HUES48 (cell line): Measurements from ENCODE around the gene RHBG.
A peak's percentile ranks its signal among the peaks of the same experiment; 100 is the strongest.

Experiments
- H3K27ac ChIP-seq: one replicate; pipeline ENCODE4 v1.7.0; 2013; ENCODE audit warnings: low read depth, low read length, inconsistent platforms
- H3K27me3 ChIP-seq: 2 replicates; pipeline ENCODE4 v1.6.1; 2013; ENCODE audit warnings: mild to moderate bottlenecking, low read length; ENCODE audit not compliant: control insufficient read depth, insufficient read depth
- H3K36me3 ChIP-seq: 2 replicates; pipeline ENCODE4 v1.6.1; 2013; ENCODE audit warnings: low read length; ENCODE audit not compliant: control insufficient read depth, insufficient read depth
- H3K4me1 ChIP-seq: 2 replicates; pipeline ENCODE4 v1.6.1; 2013; ENCODE audit warnings: mild to moderate bottlenecking, low read length; ENCODE audit not compliant: control insufficient read depth, insufficient read depth
- H3K4me3 ChIP-seq: 2 replicates; pipeline ENCODE4 v1.5.1; 2013; ENCODE audit warnings: mild to moderate bottlenecking, low read depth, low read length
- H3K9ac ChIP-seq: 2 replicates; pipeline ENCODE4 v1.6.1; 2013; ENCODE audit warnings: mild to moderate bottlenecking, low read depth, low read length, moderate library complexity
- H3K9me3 ChIP-seq: 2 replicates; pipeline ENCODE4 v1.6.1; 2013; ENCODE audit warnings: low read length; ENCODE audit not compliant: control insufficient read depth, insufficient read depth

RHBG gene

DNA sequence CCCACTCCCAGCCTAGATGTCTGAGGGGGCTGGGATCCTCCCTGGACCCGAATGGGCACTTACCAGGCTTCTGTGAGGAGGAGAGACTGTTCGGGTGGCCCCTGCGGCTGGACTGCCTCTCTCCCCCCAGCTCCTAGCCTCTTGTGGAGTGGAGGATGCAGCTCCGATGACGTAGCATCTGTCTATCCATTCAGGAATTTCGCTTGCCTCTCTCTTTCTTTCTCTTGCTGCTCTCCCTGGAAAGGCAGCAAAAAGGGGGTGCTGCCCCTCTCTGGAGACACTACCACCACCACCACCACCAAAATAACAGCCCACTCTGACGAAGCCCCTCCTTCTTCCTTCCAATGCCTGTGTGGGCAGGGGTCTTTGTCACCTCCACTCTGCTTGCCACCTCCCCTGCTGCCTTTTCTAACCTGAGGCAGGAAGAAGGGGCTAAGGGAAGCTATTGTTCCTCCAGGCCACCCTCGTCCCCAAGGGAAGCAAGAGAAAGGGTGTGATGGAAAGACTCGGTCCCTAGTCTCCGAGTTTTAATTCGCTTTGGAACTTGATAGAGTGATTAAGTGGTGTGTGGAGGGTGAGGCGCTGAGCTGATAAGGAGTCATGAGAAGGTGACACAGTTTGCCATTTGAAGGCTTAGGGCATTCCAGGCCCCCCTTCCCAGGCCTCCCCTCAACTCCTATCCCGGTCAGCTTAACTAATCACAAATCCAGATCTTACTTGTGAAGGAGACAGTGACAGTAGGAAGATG is 60.5 kb downstream of the RHBG start:
- peaks cover 33% of the 10 kb centered on the region for H3K4me1 ChIP-seq
- H3K4me3 ChIP-seq = no peak overlapping the region
- no peaks in the 10 kb centered on the region for H3K36me3 ChIP-seq
- no peak overlapping the region for H3K27ac ChIP-seq
- no peaks in the 10 kb centered on the region for H3K9me3 ChIP-seq
- peaks cover 100% of the 10 kb centered on the region for H3K27me3 ChIP-seq
- no peak overlapping the region for H3K9ac ChIP-seq

DNA sequence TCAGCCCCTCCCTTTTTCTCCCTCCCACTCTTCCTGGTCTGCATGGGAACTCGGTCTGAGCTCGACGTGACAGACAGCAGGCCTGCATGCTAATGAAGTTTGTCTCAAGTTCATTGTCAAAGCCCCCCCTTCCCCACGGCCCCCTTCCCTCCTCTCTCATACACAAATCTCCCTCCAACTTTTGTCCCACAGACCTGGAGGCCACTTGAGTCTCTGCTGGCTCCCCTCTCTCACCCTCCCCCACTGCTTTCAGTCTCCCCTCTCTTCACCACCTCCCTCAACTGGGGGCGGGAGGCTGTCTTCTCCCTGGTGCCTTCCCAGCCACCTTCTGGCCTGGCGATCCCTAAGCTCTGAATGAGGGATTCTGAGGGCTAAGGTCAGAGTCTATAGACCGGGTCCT is 61.3 kb downstream of the RHBG start:
- Histone ChIP-seq H3K27ac (peak overlapping the region; percentile 8), H3K4me1 (peaks cover 33% of the 10 kb centered on the region), H3K36me3 (no peaks in the 10 kb centered on the region), H3K9ac (no peak overlapping the region), H3K27me3 (peaks cover 100% of the 10 kb centered on the region), H3K4me3 (no peak overlapping the region), H3K9me3 (no peaks in the 10 kb centered on the region)

DNA sequence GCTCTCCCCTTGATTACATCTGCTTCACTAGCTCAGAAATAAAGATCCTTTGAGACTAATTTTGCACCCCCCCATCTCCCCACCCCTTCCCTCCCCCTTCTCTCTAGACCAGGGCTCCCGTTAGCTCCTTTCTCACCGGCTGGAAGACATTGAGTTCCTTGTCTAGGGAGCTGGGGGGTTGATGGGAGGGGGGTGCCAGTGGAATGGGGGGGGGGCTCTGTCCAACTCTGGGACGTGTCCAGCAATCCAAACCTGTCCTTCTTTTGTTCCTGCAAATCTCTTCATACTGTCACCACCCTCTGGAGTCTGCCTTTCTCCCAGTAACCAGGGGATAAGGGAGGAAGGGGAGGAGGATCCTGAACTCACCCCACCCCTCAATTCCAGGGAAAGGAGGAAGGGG is 61.9 kb downstream of the RHBG start:
- Histone ChIP-seq H3K4me3 (no peak overlapping the region), H3K36me3 (no peaks in the 10 kb centered on the region), H3K9me3 (no peaks in the 10 kb centered on the region), H3K4me1 (peaks cover 33% of the 10 kb centered on the region), H3K9ac (no peak overlapping the region), H3K27me3 (peaks cover 100% of the 10 kb centered on the region), H3K27ac (no peak overlapping the region)

DNA sequence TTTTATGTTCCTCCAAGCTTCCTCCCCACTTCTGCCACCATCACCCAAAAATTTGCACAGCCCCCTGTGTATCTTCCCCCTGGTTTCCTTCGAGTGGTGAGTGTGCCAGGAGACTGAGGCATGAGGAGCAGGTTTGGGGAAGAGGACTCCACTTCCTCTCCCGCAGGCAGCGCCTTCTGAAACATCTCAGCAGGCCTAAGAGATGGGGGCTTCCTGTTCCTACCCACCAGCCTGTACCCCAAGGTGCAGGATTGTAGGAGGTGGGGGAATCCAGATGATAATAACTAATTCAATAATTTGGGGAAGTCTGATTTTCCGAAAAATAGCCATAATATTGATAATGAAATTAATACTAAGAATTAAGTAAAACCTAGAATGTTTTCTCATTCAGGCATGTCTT is 62.4 kb downstream of the RHBG start:
- no peak overlapping the region for H3K27ac ChIP-seq
- no peaks in the 10 kb centered on the region for H3K36me3 ChIP-seq
- peaks cover 33% of the 10 kb centered on the region for H3K4me1 ChIP-seq
- no peak overlapping the region for H3K9ac ChIP-seq
- H3K27me3 ChIP-seq = peaks cover 100% of the 10 kb centered on the region
- no peak overlapping the region for H3K4me3 ChIP-seq
- no peaks in the 10 kb centered on the region for H3K9me3 ChIP-seq

DNA sequence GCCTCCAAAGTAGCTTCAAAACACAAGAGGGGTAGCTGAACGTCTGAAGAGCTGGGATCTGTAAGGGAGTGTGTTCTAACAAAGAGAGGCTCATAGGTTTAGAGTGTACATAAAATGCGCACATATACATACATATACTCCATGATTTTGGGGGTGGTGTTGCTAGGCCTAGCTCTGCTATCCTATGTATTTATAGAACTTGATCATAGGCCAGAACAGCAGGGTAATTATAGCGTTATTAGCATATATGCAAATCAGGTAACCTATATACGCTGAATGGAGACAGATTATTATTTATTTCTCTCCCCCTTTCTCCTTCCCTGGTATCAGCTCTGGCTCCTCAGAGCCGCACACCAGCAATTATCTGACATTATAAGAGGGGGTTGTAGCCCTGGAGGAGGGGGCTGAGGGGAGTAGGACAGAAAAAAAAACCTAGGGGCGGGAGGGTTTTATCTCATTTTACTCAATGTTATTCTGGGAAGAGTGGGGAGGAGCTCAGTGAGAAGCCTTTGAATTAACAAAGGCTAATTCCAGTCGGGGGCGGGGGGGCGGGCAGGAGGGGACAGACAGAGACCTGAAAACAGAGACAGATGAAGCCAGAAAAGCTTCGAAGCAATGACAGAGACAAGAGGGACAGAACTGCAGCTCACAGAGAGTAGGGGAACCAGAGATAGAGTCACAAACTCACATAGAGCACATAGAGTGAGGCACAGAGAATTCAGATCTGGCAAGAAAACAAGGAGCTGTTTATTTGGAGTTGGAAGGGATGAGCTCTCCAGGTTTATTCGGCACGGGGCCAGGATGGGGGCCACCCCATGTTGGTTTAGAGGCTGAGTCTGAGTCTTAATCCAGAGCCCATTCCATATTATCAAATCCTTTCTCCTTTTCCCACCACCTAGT is 63.0 kb downstream of the RHBG start:
- Histone ChIP-seq H3K27me3 (peaks cover 100% of the 10 kb centered on the region), H3K4me3 (no peak overlapping the region), H3K9me3 (no peaks in the 10 kb centered on the region), H3K27ac (no peak overlapping the region), H3K9ac (no peak overlapping the region), H3K4me1 (peaks cover 33% of the 10 kb centered on the region), H3K36me3 (no peaks in the 10 kb centered on the region)

- peaks cover 100% of the 10 kb centered on the region for H3K27me3 ChIP-seq
These were observed 63.6 kb downstream of the RHBG start for GRCh38 chr1:156432669-156433018.

GRCh38 chr1:156433032-156433431 is 64.0 kb downstream of the RHBG start:
- H3K27ac ChIP-seq = no peak overlapping the region
- H3K9ac ChIP-seq = no peak overlapping the region
- peaks cover 100% of the 10 kb centered on the region for H3K27me3 ChIP-seq
- no peaks in the 10 kb centered on the region for H3K9me3 ChIP-seq
- peaks cover 33% of the 10 kb centered on the region for H3K4me1 ChIP-seq
- no peaks in the 10 kb centered on the region for H3K36me3 ChIP-seq
- no peak overlapping the region for H3K4me3 ChIP-seq

More at GRCh38 chr1:156432669-156433018, 63.6 kb downstream of the RHBG start:
- no peaks in the 10 kb centered on the region for H3K9me3 ChIP-seq
- H3K9ac ChIP-seq = no peak overlapping the region
- H3K4me3 ChIP-seq = no peak overlapping the region
- H3K27ac ChIP-seq = no peak overlapping the region
- H3K36me3 ChIP-seq = no peaks in the 10 kb centered on the region
- H3K4me1 ChIP-seq = peaks cover 33% of the 10 kb centered on the region

GRCh38 chr1:156433602-156434001 is 64.6 kb downstream of the RHBG start:
- Histone ChIP-seq H3K9me3 (no peaks in the 10 kb centered on the region), H3K36me3 (no peaks in the 10 kb centered on the region), H3K4me3 (no peak overlapping the region), H3K27ac (no peak overlapping the region), H3K9ac (no peak overlapping the region), H3K27me3 (peaks cover 100% of the 10 kb centered on the region), H3K4me1 (peaks cover 37% of the 10 kb centered on the region)
